Right cardiac atrium (tissue), 5 donors: ENCODE data around the gene HPCAL1. TPM values are rescaled to one million over a fixed set of nuclear protein-coding genes. Genes with fewer than 3 reads are reported as not detected.

Source experiments
- ATAC-seq, 2 donors: fragments of 200-7000 bp; cut with Tn5 transposase; one replicate each; pipeline versions ENCODE4 v1.8.0 to v1.9.1; 2020; ENCODE audit warnings: moderate library complexity in 2 of 2, mild to moderate bottlenecking in 1 of 2
- DNase-seq, 3 donors: peaks; one replicate each; pipeline ENCODE4 v3.0.0-alpha.2; 2020
- H3K27ac ChIP-seq: one replicate; pipeline ENCODE4 v1.5.1; 2013; ENCODE audit warnings: mild to moderate bottlenecking, low read length, control low read depth, moderate library complexity
- H3K27me3 ChIP-seq: one replicate; pipeline ENCODE4 v1.6.1; 2013; ENCODE audit not compliant: control insufficient read depth, insufficient read depth
- H3K4me1 ChIP-seq: one replicate; pipeline ENCODE4 v1.6.1; 2013; ENCODE audit warnings: low read length; ENCODE audit not compliant: control insufficient read depth, insufficient read depth
- H3K4me3 ChIP-seq: one replicate; pipeline ENCODE4 v1.5.1; 2013; ENCODE audit warnings: low read length, control low read depth
- H3K9me3 ChIP-seq: one replicate; pipeline ENCODE4 v1.6.1; 2013; ENCODE audit warnings: low read length; ENCODE audit not compliant: control insufficient read depth
- WGBS: extraction: QIAGEN DNeasy Blood & Tissue Kit; methylation state at CpG from one replicate; pipeline ENCODE4 v1.1.7; 2013; 5-methylcytosine and 5-hydroxymethylcytosine counted together
- intact Hi-C, 4 donors: fragments of 100-400 bp; cut with DNase I; formaldehyde crosslinking; loops; one replicate each; pipeline versions ENCODE4 v1.11.0 to v1.14.0; 2022 to 2023
- polyA plus RNA-seq: library from polyadenylated mRNA; stranded (reverse); fragments of 200-250 nt; gene quantifications from one replicate; pipeline ENCODE4 v1.2.3, GENCODE V29; 2013
- total RNA-seq, 4 donors: library from RNA; stranded (reverse); fragmentation: NEBNext Ultra II Directional; extraction: Animal tissue kit (Norgen Biotek cat#: 25700); gene quantifications; one replicate each; pipeline ENCODE4 v1.2.1, GENCODE V29; 2021
- donor health status: healthy with polysubstance abuse.
- donor health status: DM: no; HTN: yes; CAD: no.
- donor health status: DM: no; HTN: no; CAD: no.
- donor health status: DM: no; HTN: yes; CAD: no; lungs with severe emphysema.
- donor health status: DM: yes; HTN: yes; CAD: no.

Gene HPCAL1
- total and polyA plus RNA-seq, 5 donors: 18.5 to 32.2 (median 25.1) TPM

DNA sequence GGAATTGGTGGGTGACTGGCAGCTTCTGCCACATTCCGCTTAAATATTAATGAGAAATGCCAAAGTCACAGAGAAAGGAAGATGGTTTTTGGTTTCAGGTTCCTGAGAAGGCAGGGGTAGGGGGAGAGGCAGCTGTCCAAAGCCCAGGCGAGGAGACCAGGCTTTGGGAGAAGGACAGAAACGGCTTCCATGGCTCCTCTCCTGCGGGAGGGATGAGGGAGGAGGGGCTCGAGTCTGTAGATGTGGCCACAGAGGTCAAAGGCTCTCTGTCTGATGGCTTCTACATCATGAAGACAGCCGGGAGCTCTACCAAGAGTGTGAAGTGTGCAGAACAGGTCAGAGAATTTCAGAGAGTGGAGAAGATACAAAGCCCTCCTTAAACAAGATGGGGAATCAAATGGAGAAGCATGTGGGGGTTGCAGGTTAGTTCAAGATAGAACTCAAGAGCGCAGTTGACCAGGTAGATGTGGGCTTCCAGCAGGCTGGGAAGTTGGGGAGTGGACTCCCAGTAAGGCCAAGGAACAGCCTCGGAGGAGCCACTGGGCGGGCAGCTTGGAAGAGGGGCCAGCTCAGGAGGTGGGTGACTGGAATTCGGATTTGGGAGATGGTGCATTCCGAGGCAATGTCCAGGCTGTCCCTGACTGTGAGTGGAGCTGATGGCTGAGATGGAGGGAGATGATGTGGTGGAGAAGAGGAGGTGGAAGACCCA is 23.8 kb upstream of the HPCAL1 start:
- Histone ChIP-seq H3K27ac (no peak overlapping the region), H3K4me1 (no peaks in the 10 kb centered on the region), H3K27me3 (no peaks in the 10 kb centered on the region), H3K4me3 (no peak overlapping the region), H3K9me3 (no peaks in the 10 kb centered on the region)
- intact Hi-C loops: no loop called here
- WGBS: 75% methylated on average over 11 of the region's 11 CpGs
- ATAC-seq (no peak), DNase-seq (peak in 1 of 3 donors; percentile 10)

DNA sequence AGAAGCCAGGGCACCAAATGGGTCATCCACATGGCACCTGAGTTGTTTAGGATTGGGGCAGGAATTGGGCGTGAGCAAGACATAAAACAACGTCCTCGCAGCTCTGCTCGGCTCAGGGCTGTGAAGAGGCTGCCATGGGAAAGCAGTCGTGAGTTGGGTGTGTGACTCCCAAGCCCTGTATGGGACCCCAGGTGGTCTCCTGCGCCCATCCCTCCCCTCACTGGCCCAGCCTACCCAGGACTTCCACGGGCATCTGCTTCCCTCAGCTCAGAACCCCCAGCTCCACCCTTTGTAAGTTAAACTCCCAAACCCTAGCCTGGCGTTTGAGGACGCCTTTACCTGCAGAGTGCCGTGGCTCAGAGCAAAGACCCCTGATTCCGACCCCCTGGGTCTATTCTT is 23.2 kb upstream of the HPCAL1 start:
- H3K4me3 ChIP-seq: no peak overlapping the region
- H3K27me3 ChIP-seq: no peaks in the 10 kb centered on the region
- H3K27ac ChIP-seq: no peak overlapping the region
- 83% methylated on average over 11 of the region's 11 CpGs for WGBS
- no peaks in the 10 kb centered on the region for H3K4me1 ChIP-seq
- no peaks in the 10 kb centered on the region for H3K9me3 ChIP-seq
- intact Hi-C loops: no loop called here
- ATAC-seq (no peak), DNase-seq (peak in 1 of 3 donors; percentile 44)

DNA sequence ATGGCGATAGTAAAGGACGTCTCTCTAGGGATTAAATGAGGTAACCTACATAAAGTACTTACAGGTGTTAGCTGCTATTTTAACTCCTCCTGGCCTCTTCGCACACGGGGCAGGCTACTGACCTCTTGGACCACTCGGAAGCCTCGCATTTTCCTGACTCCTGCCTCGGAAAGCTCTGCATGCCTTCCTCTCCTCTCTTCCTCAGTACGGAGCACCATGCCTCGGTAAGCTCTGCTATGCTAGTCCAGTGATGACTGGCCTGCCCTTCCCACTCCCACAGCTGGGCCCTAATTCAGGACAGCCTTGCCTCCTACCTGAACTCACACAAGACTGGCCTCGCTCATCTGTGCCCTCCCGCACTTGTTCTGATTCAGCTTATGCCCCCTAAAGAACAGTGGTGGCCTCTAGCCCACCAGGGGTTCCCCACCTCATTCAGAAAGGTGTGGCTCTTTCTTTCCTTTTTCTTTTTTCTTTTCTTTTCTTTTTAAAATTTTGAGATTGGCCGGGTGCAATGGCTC is 22.7 kb upstream of the HPCAL1 start:
- peak in 1 of 3 donors; percentile 20 for DNase-seq
- WGBS: 85% methylated on average over 12 of the region's 12 CpGs
- intact Hi-C loops: no loop called here
- no peaks in the 10 kb centered on the region for H3K4me1 ChIP-seq
- no peak overlapping the region for H3K4me3 ChIP-seq
- ATAC-seq: no peak
- no peaks in the 10 kb centered on the region for H3K27me3 ChIP-seq
- H3K27ac ChIP-seq: no peak overlapping the region
- no peaks in the 10 kb centered on the region for H3K9me3 ChIP-seq

DNA sequence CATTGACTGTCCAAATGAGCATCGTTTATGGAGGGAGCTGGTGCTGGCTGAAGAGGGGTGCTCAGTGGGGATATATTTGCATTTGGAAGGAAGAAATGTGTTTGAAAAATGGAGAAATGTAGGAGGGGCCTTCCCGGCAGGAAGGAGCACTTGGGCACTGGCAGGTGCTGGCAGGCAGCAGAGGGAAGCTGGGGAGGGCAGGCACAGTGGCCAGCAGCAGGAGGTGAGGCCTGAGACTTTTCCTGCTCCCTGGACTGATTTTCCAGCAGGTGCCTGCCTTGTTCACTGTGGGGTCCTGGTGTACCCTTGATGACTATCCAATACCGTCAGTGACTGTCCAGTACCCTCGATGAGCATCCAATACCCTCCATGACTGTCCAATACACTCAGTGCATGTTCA is 20.8 kb upstream of the HPCAL1 start:
- H3K27ac ChIP-seq: no peak overlapping the region
- H3K4me3 ChIP-seq: no peak overlapping the region
- no peaks in the 10 kb centered on the region for H3K27me3 ChIP-seq
- intact Hi-C loops: no loop called here
- H3K9me3 ChIP-seq: no peaks in the 10 kb centered on the region
- no peaks in the 10 kb centered on the region for H3K4me1 ChIP-seq
- 81% methylated on average over 4 of the region's 4 CpGs for WGBS
- DNase-seq (peak in 1 of 3 donors; percentile 6), ATAC-seq (no peak)

DNA sequence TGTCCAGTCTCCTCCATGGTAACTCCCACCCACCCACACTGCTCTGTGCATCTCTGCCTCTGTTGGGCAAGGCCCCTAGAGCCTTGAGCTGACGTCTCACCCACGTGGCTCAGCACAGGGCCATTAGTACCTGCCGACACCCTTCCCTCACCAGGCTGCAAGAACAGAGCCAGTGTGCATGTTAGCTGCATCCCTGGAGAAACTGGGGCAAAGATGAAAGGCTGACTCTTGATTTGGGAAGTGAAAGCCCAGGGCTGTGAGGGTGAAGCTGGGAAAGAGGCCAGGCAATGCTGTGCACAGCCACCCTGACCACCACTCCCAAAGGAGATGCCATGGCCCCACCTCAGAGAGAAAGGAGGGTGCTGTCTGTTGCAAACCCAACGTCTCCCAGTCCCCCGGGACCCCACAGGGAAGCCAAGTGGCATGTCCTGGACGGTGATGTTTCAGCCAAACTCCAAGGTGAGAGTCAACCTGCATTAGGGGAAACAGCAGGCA is 20.0 kb upstream of the HPCAL1 start:
- Histone ChIP-seq H3K9me3 (no peaks in the 10 kb centered on the region), H3K27me3 (no peaks in the 10 kb centered on the region), H3K27ac (no peak overlapping the region), H3K4me3 (no peak overlapping the region), H3K4me1 (no peaks in the 10 kb centered on the region)
- DNase-seq (peak in 2 of 3 donors; percentile 33 to 38), ATAC-seq (no peak)
- 80% methylated on average over 6 of the region's 6 CpGs for WGBS
- intact Hi-C loops: no loop called here

DNA sequence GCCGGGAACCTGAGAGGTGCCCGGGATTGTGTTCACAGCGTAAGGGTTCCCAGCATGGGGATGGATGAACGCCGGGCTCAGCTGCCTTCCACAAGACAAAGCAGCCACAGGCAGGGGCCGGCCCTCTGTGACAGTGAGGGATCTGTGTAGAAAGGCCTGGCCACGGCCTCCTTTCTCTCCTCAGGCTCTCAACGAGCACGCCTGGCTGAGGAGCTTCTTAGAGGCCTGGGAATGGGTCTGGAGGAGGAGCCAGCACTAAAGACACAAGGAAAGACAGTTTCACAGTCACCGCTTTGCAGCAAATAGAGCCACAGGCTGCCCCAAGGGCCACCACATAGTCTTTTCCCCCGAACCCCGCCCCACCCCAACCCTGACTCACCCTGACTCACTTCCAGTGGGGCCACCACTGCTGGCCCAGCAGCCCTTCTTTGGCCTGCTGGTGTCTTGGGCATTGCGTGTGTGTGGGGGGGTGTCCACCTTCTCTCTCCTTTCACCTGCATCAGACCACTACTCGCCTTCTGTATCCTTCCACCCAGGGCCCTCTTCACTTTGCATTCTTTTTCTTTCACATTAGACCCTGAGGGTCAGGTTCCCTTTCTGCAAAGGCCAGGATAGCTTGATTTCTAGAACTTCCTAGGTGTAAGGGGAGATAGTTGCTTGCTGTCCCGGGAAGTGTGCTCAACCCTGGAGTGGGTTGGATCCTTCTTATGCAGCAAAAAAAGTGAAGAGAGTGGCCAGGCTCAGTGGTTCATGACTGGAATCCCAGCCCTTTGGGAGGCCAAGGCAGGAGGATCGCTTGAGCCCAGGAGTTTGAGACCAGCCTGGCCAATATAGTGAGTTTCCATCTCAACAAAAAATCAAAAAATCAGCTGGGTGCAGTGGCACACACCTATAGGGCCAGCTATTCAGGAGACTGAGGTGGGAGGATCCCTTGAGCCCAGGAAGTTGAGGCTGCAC is 19.3 kb upstream of the HPCAL1 start:
- Histone ChIP-seq H3K4me3 (no peak overlapping the region), H3K4me1 (no peaks in the 10 kb centered on the region), H3K27ac (no peak overlapping the region), H3K9me3 (no peaks in the 10 kb centered on the region), H3K27me3 (no peaks in the 10 kb centered on the region)
- 86% methylated on average over 16 of the region's 16 CpGs for WGBS
- ATAC-seq: peak in 1 of 2 donors; percentile 32
- intact Hi-C loops: no loop called here
- no peak for DNase-seq

DNA sequence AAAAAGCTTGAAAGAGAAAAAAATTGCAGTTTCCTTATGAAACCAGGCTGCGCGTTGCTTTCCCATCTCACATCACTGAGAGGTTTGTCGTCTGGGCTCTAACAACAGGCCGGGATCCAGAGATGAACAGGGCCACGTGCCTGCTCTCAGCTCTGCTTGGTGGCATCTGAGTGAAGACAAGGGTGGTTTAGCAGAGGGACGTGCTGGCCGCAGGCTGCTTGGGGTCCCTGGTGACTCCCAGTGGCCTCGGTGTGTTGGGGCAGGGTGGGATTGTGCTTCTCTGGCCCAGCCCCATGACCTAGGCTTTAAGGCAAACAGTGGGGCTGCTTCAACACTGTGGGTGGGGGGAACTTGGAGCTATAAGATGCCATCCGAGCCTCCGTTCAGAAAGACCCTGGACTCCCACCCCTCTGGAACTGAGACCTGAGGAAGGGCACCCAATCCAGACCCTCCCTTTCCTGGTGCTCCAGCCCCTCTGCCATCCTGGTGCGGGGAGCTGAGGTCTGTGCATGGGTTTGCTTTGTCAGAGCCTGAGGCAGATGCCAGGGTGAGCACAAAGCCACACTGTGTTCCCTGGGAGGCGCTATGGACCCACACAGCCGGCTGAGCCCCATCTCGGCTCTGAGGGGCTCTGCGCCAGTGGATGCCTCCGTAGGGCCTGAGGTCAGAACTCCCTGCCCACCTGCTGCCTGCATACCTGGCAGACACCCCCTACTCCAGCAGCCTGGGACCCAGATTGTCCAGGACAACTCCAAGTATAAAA is 18.4 kb upstream of the HPCAL1 start:
- Histone ChIP-seq H3K4me3 (no peak overlapping the region), H3K27ac (no peak overlapping the region), H3K4me1 (no peaks in the 10 kb centered on the region), H3K27me3 (no peaks in the 10 kb centered on the region), H3K9me3 (no peaks in the 10 kb centered on the region)
- intact Hi-C loops: no loop called here
- ATAC-seq (no peak), DNase-seq (peak in 1 of 3 donors; percentile 57)
- 88% methylated on average over 16 of the region's 16 CpGs for WGBS

DNA sequence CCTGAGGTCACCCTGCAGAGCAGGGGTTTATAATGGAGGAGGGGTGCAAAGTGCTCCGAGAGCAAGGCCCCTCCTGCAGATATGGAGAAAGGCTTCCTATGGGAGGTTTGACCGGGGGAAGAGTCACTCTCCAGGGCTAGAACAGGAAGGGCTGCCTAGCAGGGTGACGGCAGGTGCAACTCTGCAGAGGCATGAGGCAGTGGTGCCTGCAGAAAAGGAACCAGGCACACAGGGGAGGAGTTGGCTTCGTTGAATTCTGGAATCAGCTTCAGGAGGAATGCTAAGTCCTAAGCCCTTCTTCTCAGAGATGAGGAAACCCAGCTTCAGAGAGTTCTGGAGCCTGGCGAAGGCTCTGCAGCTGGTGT is 17.5 kb upstream of the HPCAL1 start:
- H3K4me3 ChIP-seq: no peak overlapping the region
- ATAC-seq: peak in 1 of 2 donors; percentile 12
- WGBS: 63% methylated on average over 5 of the region's 5 CpGs
- H3K9me3 ChIP-seq: no peaks in the 10 kb centered on the region
- DNase-seq: no peak
- no peaks in the 10 kb centered on the region for H3K27me3 ChIP-seq
- no peak overlapping the region for H3K27ac ChIP-seq
- intact Hi-C loops: no loop called here
- no peaks in the 10 kb centered on the region for H3K4me1 ChIP-seq

DNA sequence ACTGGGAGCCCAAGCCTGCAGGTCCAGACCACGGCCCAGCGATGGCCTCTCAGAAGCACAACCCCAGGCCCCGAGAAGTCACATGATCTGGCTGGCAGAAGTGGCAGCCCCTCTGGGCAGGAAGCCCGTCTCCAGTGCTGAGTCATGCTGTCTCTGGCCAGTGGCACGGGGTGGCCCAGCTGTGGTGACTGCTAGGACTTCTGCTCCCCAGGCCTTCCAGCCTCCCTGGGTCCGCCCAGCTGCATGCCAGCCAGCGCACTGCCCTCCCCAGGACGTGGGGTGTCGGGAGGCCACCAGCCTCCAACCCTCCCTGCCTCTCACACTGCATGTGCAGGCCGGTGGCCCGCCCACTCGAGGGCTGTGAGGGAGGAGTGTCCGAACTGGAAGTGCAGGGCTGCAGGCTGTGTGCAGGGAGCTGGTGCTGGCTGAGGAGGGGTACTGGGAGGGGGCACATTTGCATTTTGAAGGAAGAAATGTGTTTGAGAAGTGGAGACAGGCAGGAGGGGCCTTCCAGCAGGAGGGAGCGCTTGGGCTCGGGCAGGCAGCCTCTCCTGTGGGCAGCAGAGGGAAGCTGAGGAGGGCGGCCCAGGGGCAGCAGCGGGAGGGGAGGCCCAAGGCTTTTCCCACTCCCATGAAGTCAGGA is 17.0 kb upstream of the HPCAL1 start:
- Histone ChIP-seq H3K4me1 (no peaks in the 10 kb centered on the region), H3K27me3 (no peaks in the 10 kb centered on the region)
- WGBS: 60% methylated on average over 17 of the region's 17 CpGs

More for the DNA sequence above, 17.0 kb upstream of the HPCAL1 start:
- Histone ChIP-seq H3K4me3 (no peak overlapping the region), H3K27ac (peak overlapping the region; percentile 7), H3K9me3 (no peaks in the 10 kb centered on the region)
- intact Hi-C loops: no loop called here
- ATAC-seq (peak; percentile 87 to 88), DNase-seq (peak; percentile 79 to 89 (median 88))
